ENCODE data around the gene IARS2.

DNA sequence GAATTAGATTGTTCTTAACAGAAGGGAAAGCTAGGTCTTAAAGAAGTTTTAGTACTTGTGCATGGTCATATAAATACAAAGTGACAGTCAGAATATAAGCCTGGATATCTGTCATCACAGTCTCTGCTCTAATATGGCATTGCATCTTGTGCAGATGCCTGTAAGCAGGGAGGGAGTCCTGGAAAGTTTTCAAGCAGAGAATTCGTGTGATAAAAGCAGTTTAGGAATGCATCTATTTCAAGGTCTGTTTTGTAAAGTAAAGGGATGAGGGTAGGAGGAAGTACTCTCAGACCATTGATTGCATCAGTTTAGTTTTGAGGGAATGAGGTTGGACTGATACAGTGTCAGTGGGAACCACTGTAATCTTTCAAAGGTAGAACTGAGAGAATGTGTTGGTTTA lies 30.6 kb downstream of the IARS2 start:
- TF ChIP-seq, protein P1, sequence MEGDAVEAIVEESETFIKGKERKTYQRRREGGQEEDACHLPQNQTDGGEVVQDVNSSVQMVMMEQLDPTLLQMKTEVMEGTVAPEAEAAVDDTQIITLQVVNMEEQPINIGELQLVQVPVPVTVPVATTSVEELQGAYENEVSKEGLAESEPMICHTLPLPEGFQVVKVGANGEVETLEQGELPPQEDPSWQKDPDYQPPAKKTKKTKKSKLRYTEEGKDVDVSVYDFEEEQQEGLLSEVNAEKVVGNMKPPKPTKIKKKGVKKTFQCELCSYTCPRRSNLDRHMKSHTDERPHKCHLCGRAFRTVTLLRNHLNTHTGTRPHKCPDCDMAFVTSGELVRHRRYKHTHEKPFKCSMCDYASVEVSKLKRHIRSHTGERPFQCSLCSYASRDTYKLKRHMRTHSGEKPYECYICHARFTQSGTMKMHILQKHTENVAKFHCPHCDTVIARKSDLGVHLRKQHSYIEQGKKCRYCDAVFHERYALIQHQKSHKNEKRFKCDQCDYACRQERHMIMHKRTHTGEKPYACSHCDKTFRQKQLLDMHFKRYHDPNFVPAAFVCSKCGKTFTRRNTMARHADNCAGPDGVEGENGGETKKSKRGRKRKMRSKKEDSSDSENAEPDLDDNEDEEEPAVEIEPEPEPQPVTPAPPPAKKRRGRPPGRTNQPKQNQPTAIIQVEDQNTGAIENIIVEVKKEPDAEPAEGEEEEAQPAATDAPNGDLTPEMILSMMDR (conservative IDR thresholded peaks at IDR 0.05), result no peak
- TF ChIP-seq ZFX (IDR thresholded peaks at IDR 0.05), result no peak

All from C4-2B (cell line).